ENCODE data around the gene ZNF93. TPM values are rescaled to one million over a fixed set of nuclear protein-coding genes. Genes with fewer than 3 reads are reported as not detected.
"Not testable (repeated sequence)": the region's sequence is repeated elsewhere in the genome, so short reads cannot be mapped to it uniquely, and the experiment has no call there.

Gene ZNF93
- total and polyA plus RNA-seq, 2 of the 8 experiments (the other 6 are each of a cell fraction or from before 2014, with no cell fraction given): 40.8 to 61.8 TPM

- TF ChIP-seq CTCF (IDR thresholded peaks at IDR 0.05; ENCODE audit: control extremely low read depth in 1 of 3, insufficient read depth in 1 of 3, low read depth in 1 of 3, low read length in 3 of 3) (no peak), KDM4A (IDR thresholded peaks at IDR 0.05; ENCODE audit: low read depth, low read length, severe bottlenecking) (no peak), RAD21 (IDR thresholded peaks at IDR 0.05 in 1 of 2, conservative IDR thresholded peaks at IDR 0.05 in 1 of 2; ENCODE audit: low read depth in 2 of 2, low read length in 2 of 2) (no peak), SP2 (IDR thresholded peaks at IDR 0.05; ENCODE audit: low read length) (no peak)
Observed at GRCh38 chr19:19964416-19964815, 63.7 kb downstream of the ZNF93 start (continued).

- H3K56ac ChIP-seq (replicated peaks; ENCODE audit: insufficient read length, low read depth, low read length); H3K4ac ChIP-seq (replicated peaks; ENCODE audit: insufficient read length, low read depth, low read length); POLR2A ChIA-PET (ENCODE audit: partially characterized antibody); H3K27me3 ChIP-seq (replicated peaks in 1 of 4; ENCODE audit: control insufficient read depth in 3 of 4, extremely low read depth in 1 of 4, insufficient read depth in 3 of 4, low read length in 3 of 4); H3K18ac ChIP-seq (ENCODE audit: extremely low read depth, low read length); H2BK120ac ChIP-seq (replicated peaks; ENCODE audit: low read depth, low read length); H3K79me2 ChIP-seq (ENCODE audit: control insufficient read depth in 1 of 2, insufficient read depth in 2 of 2, low read length in 2 of 2); H2BK15ac ChIP-seq (ENCODE audit: low read length); H2BK20ac ChIP-seq (ENCODE audit: low read length); CTCF ChIA-PET (ENCODE audit: partially characterized antibody); H3K79me1 ChIP-seq (ENCODE audit: low read depth, low read length); H3K27ac ChIP-seq (ENCODE audit: low read depth, low read length); H4K20me1 ChIP-seq (replicated peaks in 1 of 2; ENCODE audit: control insufficient read depth in 1 of 2, insufficient read depth in 2 of 2, low read length in 2 of 2); H3K4me2 ChIP-seq (ENCODE audit: insufficient read depth in 1 of 2, low read depth in 2 of 2, low read length in 2 of 2); H2BK5ac ChIP-seq (ENCODE audit: low read depth, low read length); H3K9ac ChIP-seq (replicated peaks in 1 of 4; ENCODE audit: extremely low read depth in 1 of 4, low read depth in 3 of 4, low read length in 3 of 4); H3K9me3 ChIP-seq (ENCODE audit: insufficient read depth in 2 of 2, low read depth in 1 of 2, low read length in 1 of 2); H2BK12ac ChIP-seq (ENCODE audit: low read depth, low read length); H3K23me2 ChIP-seq (ENCODE audit: low read depth, low read length); H3K36me3 ChIP-seq (ENCODE audit: control insufficient read depth in 2 of 4, insufficient read depth in 4 of 4, low read length in 3 of 4); H4K8ac ChIP-seq (ENCODE audit: extremely low read depth, insufficient read depth, low read length); H3K4me3 ChIP-seq (ENCODE audit: extremely low read depth in 1 of 4, insufficient read depth in 2 of 4, low read depth in 3 of 4, low read length in 4 of 4); H4K91ac ChIP-seq (replicated peaks; ENCODE audit: insufficient read length, low read length); H3K14ac ChIP-seq (ENCODE audit: insufficient read length); H3K4me1 ChIP-seq (replicated peaks in 1 of 4; ENCODE audit: control insufficient read depth in 3 of 4, insufficient read depth in 4 of 4, low read length in 3 of 4); H2AK5ac ChIP-seq (ENCODE audit: low read depth, low read length); H4K5ac ChIP-seq (ENCODE audit: insufficient read length, low read depth, low read length); H3K23ac ChIP-seq (ENCODE audit: insufficient read length): not testable (repeated sequence)
- H2AFZ ChIP-seq (ENCODE audit: low read length): peak overlapping the region; percentile 70; the same call in 1 of the 2 replicates
- WGBS, 2 experiments (ENCODE audit: extremely low coverage in 1 of 2, insufficient coverage in 1 of 2, insufficient read length in 1 of 2, insufficient replicate concordance in 2 of 2, low coverage in 1 of 2, low lambda C conversion rate in 2 of 2, missing lambda C conversion rate in 1 of 2): 78% methylated on average over 3 of the region's 3 CpGs; no CpG with 5 or more reads in 1 of the 2 experiments
- peak in 1 of 2 experiments; percentile 42 for DNase-seq (ENCODE audit: low read depth in 1 of 2, low spot score in 2 of 2)
- peak; percentile 39 for FAIRE-seq
Observed at GRCh38 chr19:19966126-19966525, 65.4 kb downstream of the ZNF93 start.

Measured in H1 (cell line).